ENCODE measurements around the gene ZNF286A. TPM values are rescaled to one million over a fixed set of nuclear protein-coding genes. Genes with fewer than 3 reads are reported as not detected.
"Not testable (repeated sequence)": the region's sequence is repeated elsewhere in the genome, so short reads cannot be mapped to it uniquely, and the experiment has no call there.

Gene ZNF286A
- total RNA-seq, 1 donor = 42.3 TPM

DNA sequence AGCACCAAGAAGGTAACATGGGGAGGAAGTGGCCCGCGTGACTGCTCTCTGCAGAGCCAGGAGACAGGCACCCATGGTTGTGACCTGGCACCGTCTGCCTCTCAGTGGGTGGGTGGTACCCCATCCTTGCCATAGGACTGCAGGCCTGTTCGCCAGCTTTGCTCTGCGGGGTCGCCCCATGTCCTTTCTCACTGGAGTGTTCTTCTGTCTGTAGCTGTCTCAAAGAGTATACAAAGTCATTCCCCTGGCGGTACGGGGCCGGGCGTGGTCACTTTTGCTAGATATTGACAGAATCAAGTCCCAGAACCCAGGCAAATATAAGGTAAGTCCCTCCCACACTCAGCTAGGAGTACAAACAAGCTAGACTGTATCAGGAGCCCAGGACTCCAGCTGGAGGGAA is 38.5 kb downstream of the ZNF286A start:
- TF ChIP-seq, protein P1, sequence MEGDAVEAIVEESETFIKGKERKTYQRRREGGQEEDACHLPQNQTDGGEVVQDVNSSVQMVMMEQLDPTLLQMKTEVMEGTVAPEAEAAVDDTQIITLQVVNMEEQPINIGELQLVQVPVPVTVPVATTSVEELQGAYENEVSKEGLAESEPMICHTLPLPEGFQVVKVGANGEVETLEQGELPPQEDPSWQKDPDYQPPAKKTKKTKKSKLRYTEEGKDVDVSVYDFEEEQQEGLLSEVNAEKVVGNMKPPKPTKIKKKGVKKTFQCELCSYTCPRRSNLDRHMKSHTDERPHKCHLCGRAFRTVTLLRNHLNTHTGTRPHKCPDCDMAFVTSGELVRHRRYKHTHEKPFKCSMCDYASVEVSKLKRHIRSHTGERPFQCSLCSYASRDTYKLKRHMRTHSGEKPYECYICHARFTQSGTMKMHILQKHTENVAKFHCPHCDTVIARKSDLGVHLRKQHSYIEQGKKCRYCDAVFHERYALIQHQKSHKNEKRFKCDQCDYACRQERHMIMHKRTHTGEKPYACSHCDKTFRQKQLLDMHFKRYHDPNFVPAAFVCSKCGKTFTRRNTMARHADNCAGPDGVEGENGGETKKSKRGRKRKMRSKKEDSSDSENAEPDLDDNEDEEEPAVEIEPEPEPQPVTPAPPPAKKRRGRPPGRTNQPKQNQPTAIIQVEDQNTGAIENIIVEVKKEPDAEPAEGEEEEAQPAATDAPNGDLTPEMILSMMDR (IDR thresholded peaks at IDR 0.05; ENCODE audit: insufficient read depth, low read depth, low read length) = no peak
- H3K4me3 ChIP-seq (ENCODE audit: low read depth, low read length) = no peak overlapping the region
- no peak for DNase-seq (ENCODE audit: low read depth)

DNA sequence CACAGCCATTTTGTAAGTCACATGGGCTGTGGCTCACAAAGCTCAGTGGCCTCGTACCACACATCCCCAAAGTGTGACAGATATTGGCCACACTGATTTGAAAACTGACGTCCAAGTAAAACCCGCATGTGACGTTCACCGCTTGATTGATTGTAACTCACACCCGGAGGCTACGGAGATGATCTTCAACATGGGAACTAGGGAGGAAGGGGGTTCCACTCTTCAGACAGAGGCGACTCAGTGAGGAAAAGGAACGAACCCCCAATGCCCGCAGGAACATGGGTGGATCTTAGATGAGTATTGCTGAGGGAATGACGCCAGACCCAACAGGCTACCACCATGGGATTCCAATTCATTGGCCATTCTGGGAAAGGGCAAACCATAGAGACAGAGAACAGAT is 39.7 kb downstream of the ZNF286A start:
- not testable (repeated sequence) for DNase-seq (ENCODE audit: low read depth); H3K4me3 ChIP-seq (ENCODE audit: low read depth, low read length)

DNA sequence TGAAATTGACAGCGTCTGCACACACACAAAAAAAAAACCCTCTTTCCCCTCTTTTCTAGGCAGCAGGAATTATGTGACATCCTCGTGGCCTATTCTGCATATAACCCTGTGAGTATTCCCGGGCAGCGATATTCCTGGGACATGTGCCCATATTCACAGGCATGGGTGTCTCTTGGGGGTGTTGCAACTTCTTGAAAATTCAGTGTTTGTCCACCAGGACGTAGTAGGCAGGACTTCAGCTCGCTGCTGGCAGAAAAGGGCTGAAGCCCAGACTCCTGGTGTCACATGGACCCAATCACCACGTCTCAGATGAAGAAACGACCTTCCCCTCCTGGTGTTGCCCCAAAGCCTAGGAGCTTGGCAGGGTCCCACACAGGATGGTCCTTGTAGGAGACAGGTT is 40.5 kb downstream of the ZNF286A start:
- H3K4me3 ChIP-seq (ENCODE audit: low read depth, low read length); DNase-seq (ENCODE audit: low read depth): not testable (repeated sequence)

DNA sequence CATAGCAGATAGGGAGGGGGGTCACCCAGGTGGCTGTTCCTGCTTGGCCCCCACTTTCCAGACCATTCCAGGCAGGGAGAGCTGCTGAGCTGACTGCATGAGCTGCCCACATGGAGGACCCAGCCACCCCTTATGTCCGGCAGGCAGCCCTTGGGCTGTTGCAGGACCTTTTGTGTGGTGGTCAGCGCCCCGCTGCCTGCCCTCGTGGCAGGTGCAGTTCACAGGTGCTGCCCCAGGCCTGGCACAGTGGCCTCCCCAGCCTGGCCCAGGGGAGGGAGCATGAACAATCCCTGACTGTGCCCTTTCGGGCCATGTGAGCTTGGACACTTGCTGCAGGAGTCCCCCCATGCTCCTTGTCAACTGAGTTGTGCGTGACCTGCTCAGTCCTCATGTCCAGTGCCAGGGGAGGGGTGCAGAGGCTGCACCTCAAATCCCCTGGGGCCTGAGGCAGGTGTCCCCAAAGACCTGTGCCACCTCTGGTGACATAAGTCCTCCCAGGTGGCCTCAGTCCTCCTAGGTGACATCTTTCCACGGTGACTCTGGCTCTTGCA is 41.1 kb downstream of the ZNF286A start:
- DNase-seq (ENCODE audit: low read depth) = no peak
- H3K4me3 ChIP-seq (ENCODE audit: low read depth, low read length) = no peak overlapping the region
- TF ChIP-seq, protein P1 (IDR thresholded peaks at IDR 0.05; ENCODE audit: insufficient read depth, low read depth, low read length) = no peak

DNA sequence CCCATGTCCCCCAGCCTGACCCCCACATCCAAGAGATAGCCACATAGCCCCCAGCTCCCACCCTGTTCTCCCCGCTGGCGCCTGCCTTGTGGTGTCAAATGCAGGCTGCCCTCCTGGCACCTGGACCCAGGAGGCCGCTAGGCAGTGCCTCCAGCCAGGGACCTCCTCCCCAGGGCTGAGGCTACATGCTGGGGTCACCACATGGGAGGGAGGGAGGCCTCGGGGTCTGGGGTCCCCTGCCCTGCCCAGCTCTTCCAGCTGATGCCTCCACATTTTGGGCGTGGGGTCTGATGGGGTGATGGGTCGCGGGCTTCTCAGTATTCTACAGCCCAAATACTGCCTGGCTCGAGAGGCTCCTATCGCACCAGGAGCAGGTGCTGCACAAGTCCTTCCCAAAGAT is 42.1 kb downstream of the ZNF286A start:
- TF ChIP-seq, protein P1 (IDR thresholded peaks at IDR 0.05; ENCODE audit: insufficient read depth, low read depth, low read length) = no peak
- no peak overlapping the region for H3K4me3 ChIP-seq (ENCODE audit: low read depth, low read length)
- DNase-seq (ENCODE audit: low read depth) = no peak

DNA sequence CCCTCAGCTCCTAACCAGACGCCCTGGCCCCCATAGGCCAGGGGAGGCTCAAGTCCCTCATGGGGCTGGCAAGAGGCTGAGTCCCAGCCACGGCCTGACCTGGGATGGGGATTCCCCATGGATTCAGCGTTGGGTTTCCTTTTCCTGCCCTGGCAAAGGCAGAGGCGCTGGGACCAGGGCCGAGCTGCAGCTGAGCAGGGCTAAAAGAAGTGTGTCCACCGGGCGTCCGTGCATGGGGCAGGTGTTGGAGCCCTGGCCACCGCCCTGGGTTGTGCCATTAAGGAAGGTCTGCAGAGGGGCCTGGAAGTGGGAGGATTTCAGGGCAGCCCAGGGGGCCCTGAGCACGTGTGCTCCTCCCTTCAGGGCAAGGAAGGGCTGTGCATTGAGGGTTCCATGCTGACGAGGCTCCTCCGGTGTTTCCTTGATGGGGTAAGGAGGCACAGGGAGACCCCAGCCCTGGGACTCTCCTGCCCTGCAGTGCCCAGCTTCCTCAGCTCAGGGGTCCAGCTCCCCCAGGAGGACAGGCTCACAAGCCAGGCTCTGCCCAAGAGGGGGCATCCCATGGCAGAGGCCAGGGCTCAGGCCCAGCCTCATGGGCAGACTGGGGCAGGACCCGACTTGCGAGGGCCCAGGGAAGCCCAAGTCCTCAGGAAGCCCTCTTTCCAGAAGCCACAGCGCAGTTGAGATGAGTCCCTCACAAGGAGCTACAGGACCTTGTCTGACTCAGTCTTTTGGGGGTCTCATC is 42.7 kb downstream of the ZNF286A start:
- TF ChIP-seq, protein P1 (IDR thresholded peaks at IDR 0.05; ENCODE audit: insufficient read depth, low read depth, low read length) = no peak
- no peak for DNase-seq (ENCODE audit: low read depth)
- no peak overlapping the region for H3K4me3 ChIP-seq (ENCODE audit: low read depth, low read length)

DNA sequence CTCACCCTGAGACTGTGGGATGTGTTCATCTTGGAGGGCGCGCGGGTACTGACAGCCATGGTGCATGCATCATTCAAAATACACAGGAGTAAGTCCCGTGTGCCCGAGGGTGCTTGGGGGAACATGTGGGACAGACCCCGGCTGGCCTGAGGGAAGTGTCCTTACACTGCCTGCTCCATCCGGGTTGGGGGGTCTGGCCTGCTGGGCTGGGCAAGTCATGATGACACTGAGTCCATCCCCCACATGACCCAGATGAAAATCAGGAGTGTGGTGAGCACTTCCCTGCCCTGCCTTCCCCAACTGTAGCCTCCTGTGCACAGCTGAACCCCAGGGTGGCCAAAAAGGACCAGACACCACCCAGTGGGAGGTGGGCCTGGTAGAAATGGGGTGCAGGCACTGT is 43.4 kb downstream of the ZNF286A start:
- no peak overlapping the region for H3K4me3 ChIP-seq (ENCODE audit: low read depth, low read length)
- TF ChIP-seq, protein P1 (IDR thresholded peaks at IDR 0.05; ENCODE audit: insufficient read depth, low read depth, low read length) = no peak
- no peak for DNase-seq (ENCODE audit: low read depth)

DNA sequence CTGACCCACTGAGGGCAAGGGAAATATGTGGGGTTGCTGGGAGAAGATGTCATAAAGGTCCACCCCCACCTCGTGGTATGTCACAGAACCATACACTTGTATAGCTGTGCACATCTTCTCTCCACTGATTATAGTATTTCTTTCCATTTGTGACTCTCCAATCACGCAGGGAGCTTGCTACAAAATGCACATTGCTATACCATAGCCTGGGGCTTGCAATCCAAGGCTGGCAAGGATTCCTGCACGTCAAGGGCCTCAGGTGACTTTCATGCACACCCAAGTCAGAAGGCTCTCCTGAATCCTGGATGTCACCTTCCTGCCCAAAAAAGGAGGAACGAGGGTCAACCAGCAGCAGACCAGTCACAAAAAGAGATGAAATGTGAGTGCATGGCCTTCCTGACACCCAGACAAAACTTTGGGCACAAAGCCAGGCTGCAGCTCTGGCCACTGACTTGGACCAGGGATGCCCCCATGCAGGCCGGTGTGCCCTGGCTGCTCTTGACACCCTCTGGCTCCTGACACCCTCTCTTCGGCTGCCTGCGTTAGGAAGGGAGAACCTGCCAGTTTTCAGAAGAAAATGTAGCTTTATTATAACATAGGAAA is 44.6 kb downstream of the ZNF286A start:
- H3K4me3 ChIP-seq (ENCODE audit: low read depth, low read length) = no peak overlapping the region
- TF ChIP-seq, protein P1 (IDR thresholded peaks at IDR 0.05; ENCODE audit: insufficient read depth, low read depth, low read length) = no peak
- DNase-seq (ENCODE audit: low read depth) = no peak
